ENCODE measurements around the gene LRP1B.

The LRP1B gene
- total RNA-seq: 0 to 0.04 (median 0) reads per million in 3 experiments

GRCh38 chr2:142131010-142131669 lies at the start of gene LRP1B:
Gene LRP1B (minus strand): TSS chr2:142131016. CDS start chr2:142130729, 287 bp downstream.
- no peak for DNase-seq

DNA sequence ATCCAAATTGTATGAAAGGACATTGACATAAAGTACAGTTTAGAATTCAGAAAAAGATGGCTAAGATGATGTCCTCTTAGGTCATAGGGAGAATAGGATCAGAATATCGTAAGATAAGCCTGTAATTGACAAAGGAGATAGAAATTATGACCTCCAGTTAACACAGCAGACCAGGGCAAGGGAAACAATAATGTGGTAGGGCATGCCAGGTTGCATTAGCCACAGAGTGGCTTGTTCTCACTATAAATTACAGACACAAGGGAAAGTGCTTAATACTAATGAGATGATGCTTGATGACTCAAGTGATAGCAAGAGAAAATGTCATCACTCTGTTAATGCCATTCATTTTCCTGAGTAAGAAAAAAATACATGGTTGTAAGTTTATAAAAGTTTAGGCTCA lies 48.9 kb upstream of the LRP1B start:
- no peak for DNase-seq

- DNase-seq: no peak
Observed at GRCh38 chr2:142178604-142179003, 47.8 kb upstream of the LRP1B start.

DNA sequence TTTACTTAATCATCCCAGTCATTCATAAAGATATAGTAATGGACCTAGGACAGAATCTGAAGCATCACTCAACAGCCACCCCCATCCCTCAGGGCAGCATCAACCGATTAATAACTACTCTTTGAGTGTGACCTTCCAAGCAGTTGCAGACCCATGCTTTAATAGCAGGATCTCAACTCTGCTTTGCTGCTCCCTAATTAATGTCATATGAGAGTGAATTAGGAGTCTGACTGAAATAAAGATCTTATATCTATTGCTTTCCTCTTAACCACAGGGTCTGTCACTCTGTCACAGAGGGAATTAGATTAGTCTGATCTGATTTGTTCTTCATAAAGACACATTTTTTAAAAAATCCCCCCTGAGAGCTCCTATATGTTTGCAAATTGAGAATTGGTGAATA lies 46.1 kb upstream of the LRP1B start:
- no peak for DNase-seq

DNA sequence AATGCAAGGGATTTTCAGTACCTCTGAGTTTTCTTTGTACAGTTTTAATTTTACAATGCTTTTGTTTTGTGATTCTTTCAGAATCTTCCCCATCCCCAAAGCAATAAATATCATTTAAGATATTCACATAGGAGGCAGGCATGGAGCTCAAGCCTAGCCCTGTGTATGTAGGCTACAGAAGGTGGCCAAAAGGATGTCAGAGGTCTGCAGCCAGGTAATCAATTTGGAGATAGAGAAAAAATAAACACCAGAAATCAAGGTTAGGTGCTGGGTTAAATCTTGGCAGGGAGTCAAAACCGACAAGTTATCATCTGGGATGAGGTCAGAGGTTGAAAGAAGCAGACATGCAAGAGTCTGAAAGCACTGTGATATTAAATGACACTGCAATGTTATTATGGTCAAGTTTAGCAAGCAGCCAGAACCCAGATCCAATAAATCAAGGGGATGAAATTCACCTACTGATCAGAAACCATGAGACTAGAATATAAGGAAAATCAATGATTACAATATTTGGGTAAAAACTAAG lies 45.1 kb upstream of the LRP1B start:
- no peak for DNase-seq

- DNase-seq: no peak
Observed at GRCh38 chr2:142174176-142174575, 43.4 kb upstream of the LRP1B start.

DNA sequence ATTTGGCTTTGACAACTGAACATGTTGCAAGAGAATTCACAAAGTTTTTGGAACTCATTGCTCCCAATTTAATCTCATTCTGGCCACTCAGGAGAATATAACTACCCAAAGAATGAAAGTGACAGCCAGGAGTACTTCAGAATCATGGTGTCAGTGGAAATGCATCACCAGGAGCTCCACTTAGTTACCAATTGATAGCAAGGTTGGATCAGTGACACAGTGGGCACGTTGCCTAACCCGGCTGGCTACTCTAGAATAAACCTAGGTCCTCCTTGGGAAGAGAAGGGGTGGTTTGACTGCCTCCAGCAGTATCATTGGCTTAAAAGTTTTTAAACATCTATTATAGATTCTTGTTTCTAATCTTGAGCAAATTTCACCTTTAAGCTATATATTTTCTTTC lies 40.0 kb upstream of the LRP1B start:
- DNase-seq: no peak

- DNase-seq: no peak
Observed at GRCh38 chr2:142165790-142166189, 35.0 kb upstream of the LRP1B start.

DNA sequence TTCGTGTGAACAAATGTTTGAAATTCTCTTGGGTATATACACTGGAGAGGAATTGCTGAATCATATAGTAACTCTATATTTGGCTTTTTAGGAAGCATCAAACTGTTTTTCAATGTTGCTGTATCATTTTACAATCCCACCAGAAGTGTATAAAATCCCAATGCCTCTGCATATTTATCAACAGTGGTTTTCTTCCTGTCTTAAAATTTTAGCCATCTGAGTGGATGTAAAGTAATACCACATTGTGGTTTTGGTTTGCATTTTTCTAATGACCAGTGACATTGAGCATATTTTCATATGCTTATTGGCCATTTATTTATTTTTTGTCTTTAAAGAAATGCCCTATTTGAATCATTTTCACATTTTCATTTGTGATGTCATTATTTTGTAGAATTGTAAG lies 22.8 kb upstream of the LRP1B start:
- DNase-seq: no peak

GRCh38 chr2:142150453-142150852 lies 19.6 kb upstream of the LRP1B start:
- DNase-seq: no peak

DNA sequence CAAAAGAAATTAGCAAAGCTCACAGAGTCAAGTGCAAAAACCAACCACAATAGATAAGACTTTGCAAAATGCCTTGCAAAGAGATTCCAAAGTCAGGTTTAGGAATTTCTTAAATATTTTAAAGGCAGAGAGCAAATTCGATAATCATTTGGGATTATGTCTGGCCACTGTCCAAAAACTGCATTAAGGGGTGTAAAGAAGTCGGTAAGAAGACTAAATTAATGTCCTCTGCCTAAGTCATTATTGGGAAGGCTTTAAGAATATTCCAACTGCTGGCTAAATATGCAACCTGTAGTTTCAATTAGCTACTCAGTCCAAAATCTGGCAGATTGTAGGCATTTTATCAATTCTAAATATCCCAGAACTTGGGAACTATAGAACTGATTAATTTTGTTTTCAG lies 13.7 kb upstream of the LRP1B start:
- DNase-seq: no peak

DNA sequence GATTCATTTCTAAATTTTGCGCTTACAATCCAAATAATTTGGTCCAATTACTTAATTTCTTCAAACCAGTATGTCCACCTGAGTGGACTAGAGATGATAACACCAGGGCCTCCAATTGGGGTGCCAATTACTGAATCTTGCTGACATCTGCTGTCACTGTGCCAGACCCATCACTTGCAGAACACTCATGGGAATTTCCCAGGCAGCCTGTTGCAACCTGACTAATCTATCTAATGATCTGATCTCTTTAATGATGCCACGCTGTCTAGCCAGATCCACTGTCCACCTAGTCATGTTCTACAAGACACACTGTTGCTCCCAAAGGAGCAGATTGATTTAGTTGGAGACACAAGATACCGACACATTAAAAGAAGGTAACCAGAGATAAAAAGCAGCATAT lies 11.8 kb upstream of the LRP1B start:
- no peak for DNase-seq

DNA sequence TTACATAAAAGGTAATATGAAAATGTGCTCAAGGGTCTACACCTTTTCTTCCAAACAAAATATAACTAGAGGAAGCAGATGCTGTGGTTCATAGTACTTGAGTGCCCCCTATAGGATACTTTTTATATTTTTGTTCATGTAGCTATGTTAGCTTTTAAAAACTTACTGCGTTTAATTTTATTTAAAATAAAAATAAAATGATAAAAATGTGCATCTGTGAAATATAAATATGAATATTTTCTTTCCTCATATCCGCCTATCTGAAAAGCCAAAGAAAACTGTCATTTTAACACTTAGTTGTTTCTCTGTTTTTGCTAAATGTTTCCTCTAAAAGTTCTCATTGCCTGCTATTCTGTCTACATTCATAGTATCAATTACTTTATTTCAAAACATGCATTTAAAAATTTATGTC lies 9.6 kb upstream of the LRP1B start:
- DNase-seq: no peak

- no peak for DNase-seq
Observed at GRCh38 chr2:142139384-142139783, 8.6 kb upstream of the LRP1B start.

- DNase-seq: no peak
Observed at GRCh38 chr2:142136571-142136970, 5.8 kb upstream of the LRP1B start.

DNA sequence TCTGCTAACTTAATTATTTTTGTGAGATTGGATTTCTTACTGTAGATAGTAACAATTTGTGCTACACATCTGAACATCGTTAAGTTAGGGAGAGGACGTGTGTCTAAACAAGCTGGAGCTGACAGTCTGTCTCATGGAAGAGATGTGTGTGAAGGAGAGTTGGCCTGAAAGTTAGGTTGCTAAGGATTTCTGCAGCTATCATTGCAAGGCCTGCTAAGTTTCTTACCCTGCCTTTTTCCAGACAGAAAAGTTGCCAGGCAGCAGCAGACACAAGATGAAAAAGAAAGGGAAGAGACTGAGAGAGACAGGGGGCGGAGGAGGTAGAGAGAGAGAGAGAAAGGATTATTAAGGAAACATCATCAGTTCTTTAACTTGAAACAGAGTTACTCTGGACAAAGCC lies 4.1 kb upstream of the LRP1B start:
- no peak for DNase-seq

GRCh38 chr2:142130111-142131009 lies 456 bp downstream of the LRP1B start:
- DNase-seq: no peak

GRCh38 chr2:142128105-142128504 lies 2.7 kb downstream of the LRP1B start:
- DNase-seq: no peak

- no peak for DNase-seq
Observed at GRCh38 chr2:142127248-142127647, 3.6 kb downstream of the LRP1B start.

DNA sequence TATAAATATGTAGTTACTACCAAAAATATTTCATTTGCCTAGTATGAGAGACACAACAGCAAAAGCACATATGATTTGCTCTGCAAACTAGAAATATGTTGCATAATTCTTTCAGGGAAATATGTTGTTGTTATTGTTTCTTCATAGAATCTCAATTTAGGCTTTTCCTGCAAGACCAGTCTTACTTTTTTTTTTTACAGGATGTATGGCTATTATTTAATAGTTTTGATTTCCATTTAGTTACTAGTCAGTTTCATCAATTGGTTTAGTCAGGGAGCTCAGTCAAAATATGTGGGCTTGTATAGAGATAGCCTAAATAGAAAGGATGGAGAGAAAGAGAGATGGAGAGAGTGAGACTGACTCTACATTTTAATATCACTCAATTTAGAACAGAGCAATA lies 6.1 kb downstream of the LRP1B start:
- no peak for DNase-seq

GRCh38 chr2:142119347-142119746 lies 11.5 kb downstream of the LRP1B start:
- DNase-seq: no peak

- no peak for DNase-seq
Observed at GRCh38 chr2:142112757-142113221, 18.0 kb downstream of the LRP1B start.

- no peak for DNase-seq
Observed at GRCh38 chr2:142104134-142104758, 26.6 kb downstream of the LRP1B start.

Measured in central memory CD4-positive, alpha-beta T cell (primary cell).